NCI-H526 treated with DMSO at 0.1 percent for 48 hours (cell line): Measurements from ENCODE around the gene USP47.
A peak's percentile ranks its signal among the peaks of the same experiment; 100 is the strongest.
"Not testable (repeated sequence)": the region's sequence is repeated elsewhere in the genome, so short reads cannot be mapped to it uniquely, and the experiment has no call there.

Experiments used
- DNase-seq: peaks from one replicate; lab custom pipeline; 2025; lab: John Stamatoyannopoulos, UW

Gene USP47

DNA sequence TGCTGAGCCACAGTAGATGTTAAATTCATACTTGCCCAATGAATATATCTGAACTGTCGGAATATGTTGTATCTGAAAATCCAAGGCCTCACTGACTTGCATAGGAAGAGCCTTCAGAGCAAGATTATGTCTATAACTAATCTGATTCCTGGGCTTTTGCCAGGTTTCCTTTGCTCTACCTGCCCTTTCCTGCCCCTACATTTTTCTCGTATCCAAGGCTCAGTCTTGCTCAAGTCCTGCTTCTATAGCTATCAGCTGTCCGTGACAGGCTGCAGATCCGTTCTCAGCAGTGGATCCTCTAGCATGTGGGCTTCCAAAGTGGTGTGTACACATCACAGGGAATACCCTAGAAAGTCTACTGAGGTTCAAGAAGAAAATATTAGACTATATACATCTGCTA lies 18.8 kb upstream of the USP47 start:
- DNase-seq, result no peak

DNA sequence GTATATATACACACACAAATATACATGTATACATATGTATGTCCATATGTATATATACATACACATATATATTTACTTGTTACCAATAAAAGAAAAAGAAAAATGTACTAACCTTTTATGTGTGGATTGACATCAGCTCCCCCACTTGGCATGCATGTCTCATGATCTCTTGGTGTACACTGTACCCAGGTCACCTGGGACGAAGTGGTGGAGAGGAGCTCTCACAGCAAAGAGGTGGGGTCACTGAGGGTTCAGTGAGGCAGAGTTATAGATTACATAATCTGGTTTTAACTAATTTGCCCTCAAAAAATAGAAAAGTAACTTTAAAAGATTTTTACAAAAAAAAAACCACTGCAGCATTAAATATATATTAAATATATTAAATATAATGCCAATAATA lies 15.5 kb upstream of the USP47 start:
- no peak for DNase-seq

DNA sequence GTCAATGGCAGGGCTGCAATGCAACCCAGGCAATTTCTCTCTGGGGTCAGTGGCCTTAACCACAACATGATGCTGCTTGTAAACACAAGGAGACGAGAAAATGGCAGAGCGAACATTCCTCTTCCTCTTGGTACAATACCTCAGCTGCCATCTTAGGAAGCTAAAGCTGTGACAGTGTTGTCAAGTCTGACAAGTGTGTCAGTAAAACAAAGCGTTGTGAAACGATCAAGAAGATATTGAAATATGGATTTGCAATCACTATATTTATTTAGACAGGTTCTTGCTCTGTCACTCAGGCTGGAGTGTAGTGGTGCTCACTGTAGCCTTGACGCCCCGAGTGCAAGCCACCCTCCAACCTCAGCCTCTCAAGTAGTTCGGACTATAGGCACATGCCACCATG lies 14.5 kb upstream of the USP47 start:
- DNase-seq, result no peak

DNA sequence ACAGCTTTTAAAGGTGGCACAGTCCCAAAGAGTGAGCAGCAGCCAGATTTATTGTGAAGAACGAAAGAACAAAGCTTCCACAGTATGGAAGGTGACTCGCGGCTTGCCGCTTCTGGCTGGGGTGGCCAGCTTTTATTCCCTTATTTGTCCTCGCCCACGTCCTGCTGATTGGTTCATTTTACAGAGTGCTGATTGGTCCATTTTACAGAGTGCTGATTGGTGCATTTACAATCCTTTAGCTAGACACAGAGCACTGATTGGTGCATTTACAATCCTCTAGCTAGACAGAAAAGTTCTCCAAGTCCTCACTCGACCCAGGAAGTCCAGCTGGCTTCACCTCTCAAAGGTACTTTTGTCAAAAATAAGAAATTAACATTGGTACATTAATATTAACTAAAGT lies 10.4 kb upstream of the USP47 start:
- DNase-seq, result not testable (repeated sequence)

DNA sequence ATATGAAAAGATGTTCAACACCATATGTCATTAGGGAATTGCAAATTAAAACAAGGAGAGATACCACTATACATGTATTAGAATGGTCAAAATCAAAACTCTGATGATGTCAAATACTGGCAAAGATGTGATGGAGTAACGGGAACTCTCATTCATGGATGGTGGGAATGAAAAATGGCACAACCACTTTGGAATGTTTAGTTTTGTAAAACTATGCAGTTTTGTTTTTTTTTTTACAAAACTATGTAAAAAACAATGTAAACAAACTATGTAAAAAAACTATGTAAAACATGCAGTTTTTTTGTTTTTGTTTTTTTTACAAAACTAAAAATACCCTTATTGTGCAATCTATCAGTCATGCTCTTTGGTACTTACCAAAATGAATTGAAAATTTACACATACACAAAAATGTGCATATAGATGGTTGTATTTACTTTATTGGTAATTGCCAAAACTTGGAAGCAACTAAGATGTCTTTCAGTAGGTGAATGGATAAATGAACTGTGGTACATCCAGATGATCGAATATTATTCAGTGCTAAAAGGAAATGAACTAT lies 5.0 kb upstream of the USP47 start:
- no peak for DNase-seq

DNA sequence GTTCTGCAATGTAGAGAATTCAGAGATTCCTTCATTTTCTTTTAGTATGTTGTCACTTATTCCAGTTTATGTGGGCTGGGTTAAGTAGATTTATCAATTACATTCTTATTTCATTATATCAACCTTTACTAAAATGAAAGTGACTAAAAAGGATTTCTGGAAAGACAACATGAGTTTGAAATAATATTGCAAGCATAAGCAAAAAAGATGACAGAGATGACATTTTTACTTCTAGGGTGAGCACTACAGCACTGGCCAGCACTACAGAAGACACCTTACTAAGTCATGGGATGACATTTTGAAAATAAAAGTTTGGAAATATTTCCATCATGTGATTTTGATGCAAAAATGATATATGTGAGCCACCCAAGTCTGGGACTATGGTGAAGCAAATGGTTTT lies 2.1 kb upstream of the USP47 start:
- no peak for DNase-seq

DNA sequence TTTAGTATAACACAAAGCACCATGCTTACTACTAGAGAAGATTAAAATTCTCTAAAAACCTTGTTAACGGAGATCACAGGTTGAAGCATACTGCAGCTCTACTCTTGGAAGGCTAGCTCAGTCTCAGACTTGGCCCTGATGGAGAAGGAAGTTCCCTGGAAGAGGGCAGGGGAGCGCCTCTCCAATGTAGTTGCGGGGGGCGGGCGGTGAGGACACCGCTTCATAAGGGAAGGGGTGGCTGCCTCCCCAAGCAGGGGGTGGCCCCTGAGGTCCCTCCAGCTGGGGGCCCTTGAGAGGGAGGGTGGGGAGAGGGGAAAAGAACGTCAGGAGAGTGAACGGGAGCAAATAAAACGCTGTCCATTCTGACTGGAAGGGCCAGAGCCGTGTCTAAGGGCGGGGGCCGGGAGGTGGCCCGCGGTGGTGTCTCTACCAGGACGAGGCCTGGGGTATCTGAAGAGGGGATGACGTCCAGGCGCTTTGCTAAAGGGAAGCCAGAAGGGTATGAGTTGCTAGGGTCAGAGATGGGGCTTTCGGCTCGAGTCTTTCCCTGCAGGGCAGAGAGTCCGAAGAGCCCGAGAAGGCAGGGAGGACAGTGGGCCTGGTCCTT lies 553 bp upstream of the USP47 start:
- peak; percentile 74 for DNase-seq

DNA sequence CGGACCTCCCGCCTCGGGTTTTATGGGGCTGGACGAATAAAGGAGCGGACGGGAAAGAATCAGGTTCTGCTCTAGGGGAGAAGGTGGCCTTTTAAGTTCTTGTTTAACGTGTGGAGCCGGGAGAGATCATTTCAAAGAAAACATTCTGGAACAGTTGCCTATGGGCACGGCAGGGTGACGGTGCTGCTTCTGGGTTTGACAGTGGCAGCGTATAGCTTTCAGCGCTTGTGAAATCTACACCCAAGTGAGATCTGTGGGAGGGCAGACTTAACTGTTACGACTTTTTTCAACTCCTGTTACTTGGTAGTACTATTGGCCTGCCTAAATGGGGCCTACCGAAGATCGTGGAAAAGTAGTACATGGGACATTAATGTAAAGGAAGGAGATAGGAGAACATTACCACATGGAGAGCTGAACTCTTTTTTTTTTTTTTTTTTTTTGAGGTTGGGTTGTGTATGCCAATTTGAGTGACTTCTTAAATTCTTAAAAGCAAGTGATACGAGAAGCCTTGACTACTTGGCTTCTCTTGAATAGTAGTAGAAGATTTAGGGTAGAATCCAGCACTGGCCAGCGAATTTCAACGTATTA lies 743 bp downstream of the USP47 start:
- peak; percentile 71 for DNase-seq

DNA sequence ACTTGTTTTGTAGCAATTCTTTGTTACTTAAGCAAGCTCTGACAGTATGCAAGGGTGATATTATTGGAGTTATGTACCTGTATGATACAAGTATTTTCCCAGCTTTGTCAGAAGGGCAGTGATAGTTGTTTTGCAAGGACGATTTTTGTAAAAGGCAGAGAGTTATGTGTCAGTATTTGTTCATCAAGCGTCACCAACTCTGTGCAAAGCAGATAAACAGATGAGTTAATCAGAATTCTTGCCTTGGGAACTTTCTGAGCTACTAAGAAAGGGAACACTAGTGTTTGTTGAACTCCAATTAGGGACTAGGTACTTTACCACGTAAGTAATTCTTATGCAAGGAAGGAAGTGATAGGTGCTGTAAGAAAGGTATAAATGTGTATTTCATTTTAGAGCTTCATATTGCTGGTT lies 1.4 kb downstream of the USP47 start:
- DNase-seq, result peak; percentile 48

DNA sequence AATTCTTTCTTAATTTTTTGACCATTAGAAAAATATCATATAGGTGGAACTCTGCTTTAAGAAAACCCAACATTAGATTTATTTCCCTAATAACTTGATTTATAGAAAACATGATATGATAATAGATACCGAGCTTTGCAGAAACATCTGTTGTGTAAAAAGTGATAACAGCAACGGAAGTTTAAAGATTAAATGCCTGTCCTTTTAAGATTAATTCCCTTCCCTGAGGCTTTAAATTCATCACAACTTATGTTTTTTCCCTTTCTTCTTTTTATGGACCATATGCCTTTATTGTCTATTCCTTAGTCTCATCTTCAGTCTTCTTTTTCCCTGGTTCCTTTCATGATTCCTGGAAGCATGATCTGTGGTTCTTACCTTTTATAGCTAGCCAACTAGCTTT lies 1.9 kb downstream of the USP47 start:
- no peak for DNase-seq

DNA sequence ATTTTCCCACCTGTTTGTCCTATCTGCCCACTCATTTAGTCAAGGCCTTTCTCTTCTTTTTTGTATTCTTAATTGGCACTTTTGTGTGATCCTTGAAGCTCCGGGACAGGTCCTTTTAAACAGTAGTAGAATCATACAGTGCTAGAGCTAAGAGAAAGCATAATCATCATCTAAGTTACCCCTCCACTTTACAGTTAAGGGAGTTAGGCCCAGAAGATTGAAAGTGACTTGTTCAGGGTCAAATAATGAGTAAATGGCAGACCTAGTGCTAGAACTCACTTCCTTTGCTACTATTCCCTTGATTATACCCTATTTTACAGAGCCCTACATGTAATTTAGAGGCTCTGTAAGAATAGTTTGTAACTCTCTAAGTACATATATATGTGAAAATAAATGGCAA lies 2.5 kb downstream of the USP47 start:
- DNase-seq, result no peak

DNA sequence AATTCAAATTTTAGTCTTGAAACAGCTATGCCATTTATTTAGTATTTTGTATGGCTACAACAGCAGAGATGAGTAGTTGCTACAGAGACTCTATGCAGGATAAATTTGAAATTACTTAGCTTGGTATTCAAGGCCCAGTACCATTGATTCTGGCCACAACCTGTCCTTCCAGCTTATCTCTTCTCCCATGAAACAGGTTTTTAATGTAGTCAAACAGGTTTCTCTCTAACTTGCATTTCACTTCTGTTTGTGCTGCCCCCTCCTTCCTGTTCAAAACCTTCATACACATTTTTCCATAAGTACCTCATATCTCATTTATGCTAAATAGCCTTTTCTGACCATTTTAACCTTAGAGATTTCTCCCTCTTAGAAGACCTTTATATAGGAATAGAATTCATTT lies 3.3 kb downstream of the USP47 start:
- DNase-seq, result peak; percentile 93

DNA sequence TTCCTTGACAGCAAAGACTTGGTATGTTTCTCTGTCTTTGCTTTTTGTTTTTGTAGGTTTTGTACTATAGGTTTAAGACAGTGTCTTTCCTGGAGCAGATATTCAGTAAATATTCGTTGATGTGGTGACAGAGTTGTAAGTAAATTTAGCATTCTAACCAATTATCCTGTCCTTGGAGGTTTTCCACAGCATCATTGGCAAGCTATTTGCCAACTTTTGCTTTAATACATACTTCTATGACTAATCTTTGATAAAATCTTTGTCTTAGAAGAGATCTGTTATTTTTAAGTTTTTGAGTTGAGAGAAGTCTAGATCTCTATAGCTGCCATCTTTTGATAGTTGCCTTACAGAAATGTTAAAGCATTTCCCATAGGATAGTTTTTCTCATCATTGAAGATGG lies 3.8 kb downstream of the USP47 start:
- no peak for DNase-seq

DNA sequence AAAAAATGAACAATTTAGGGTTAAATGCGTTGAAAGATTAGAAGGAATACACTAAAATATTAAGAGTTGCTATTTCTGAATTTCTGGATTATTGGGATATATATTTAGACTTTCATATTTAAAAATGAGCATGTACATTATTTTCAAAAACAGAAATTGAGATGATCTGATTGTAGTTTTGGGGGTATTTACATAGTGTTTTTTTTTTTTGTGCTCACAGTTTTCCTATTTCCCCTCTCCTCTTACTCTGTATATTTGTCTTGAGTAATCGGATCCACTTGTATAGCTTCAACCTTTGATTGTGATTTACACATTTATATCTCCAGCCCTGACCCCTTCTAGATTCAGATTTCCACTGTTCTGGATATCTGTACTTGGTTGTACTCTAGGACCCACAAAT lies 5.3 kb downstream of the USP47 start:
- no peak for DNase-seq

DNA sequence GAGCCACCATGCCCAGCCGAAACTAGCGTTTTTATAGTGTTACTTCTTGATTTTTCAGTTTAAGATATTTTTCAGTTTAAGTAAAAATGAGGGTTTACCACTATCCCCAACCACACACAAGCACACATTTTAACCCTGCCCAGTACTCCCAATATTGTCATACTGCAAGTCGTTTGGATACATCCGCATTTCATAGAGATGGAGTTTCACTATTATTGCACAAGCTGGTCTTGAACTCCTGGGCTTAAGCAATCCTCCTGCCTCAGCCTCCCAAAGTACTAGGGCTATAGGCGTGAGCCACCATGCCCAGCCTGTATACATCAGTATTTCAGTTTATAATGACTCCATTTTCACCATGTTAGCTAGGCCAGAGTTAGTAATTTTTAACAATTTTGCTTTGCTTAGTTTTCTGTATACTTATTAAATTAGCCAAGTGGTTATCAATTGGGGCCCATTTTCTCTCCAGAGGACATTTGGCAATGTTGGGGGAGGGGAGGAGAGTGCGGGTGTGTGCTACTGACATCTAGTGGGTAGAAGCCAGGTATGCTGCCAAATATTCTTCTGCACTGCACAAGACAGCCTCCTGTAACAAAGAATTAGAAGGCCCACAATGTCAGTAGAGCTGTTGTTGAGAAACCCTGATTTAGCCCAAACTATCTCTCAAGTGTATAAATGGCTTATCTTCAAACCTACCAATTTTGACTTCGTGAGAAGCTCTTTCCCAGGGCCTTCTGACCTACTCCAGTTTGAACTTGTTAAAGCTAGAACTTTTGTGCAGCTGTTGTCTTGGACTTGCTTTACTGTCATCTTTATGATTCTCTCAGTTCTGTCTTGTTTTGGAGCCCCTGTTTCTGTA lies 7.3 kb downstream of the USP47 start:
- peak; percentile 55 for DNase-seq

DNA sequence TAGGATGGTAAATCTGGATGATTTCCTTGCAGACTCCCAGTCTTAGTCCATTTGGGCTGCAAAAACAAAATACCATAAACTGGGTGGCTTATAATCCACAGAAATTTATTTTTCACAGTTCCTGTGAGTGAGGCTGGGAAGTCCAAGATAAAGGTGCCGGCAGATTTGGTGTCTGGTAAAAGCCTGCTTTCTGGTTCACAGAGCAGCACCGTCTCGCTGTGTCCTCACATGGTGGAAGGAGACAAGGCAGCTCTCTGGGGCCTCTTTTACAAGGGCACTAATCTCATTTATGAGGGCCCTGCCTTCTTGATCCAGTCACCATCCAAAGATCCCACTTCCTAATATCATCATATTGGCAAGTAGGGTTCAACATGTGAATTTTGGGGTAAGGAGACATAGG lies 8.9 kb downstream of the USP47 start:
- no peak for DNase-seq

DNA sequence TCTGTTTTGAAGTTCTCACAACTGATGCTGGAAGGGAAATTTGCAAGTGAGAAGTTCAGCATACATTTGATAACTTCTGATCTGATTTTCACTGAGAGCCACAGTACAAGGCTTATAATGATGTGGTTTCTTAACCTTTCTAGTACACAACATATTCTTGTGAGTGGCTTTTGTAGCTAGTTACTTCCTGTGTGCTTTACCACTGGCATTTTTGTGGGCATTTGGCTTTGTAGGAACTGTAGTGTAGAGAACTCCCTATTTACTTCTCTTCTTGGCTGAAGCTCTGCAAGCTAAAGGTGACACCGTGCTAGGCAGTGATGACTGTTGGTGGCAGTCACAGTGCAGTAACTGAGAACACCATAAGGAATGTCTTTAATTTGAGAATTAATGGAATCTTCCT lies 14.9 kb downstream of the USP47 start:
- no peak for DNase-seq

DNA sequence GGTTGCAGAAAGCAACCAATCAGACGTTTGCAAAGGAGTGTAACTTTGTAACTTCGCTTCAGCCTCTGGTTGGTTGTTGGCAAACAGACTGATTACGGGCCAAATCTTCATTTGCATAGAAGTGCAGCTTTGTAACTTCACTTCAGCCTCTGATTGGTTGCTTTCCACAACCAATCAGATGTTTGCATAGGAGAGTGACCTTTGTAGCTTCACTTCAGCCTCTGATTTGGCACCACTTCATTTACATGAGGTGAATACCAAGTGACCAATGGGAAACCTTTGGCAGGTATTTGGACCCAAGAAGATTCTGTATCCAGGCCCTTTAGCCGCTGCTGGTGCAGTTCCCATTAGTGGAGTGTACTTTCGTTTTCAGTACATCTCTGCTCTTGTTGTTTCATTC lies 16.0 kb downstream of the USP47 start:
- no peak for DNase-seq

DNA sequence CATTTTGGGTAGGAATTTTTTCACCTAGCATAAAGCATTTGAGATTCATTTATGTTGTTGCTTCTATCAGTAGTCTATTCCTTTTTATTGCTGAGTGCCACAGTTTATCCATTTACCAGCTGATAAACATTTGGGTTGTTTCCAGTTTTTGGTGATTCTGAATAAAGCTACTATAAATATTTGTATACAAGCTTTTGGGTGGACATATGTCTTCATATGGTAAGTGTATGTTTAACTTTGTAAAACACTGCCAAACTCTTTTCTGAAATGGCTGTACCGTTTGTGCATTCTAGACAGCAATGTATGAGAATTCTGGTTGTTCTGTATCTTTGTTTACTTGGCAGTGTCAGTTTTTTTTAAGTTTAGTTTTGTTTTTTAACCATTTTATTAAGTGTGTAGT lies 16.9 kb downstream of the USP47 start:
- DNase-seq, result no peak

DNA sequence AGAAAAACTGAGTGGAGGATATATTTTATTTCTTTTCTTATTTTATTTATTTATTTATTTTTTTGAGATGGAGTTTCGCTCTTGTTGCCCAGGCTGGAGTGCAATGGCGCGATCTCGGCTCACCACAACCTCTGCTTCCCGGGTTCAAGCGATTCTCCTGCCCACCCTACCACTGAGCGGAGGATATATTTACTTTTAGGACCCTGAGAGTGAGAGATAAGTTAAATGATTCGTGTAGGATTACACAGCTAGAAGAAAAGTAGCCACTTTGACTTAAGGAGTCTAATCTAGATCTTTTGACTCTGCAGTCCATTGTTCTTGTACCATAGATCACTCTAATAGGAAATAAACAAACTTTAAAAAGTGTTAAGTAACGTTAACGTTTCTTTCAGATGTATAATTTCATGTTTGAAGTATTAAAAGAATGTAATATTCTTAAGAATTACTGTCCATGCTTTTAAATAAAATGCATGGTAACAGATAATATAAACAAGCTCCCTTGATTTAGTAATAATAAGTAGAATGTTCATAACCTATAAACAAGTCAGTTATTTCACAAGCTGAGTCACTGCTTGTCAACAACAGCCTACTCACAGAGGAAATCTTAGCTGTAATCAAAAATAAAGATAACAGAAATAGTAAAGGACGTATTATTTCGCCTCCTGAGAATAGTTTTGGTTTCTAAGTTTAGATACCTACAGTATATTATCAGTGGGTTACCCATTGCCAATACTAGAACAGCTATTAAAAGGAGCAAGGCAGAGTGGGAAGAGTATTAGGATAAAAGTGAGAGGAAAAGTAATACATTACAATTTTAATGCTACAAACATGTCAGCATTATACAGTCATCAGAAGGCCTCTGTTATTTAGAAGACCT lies 18.6 kb downstream of the USP47 start:
- DNase-seq, result no peak

DNA sequence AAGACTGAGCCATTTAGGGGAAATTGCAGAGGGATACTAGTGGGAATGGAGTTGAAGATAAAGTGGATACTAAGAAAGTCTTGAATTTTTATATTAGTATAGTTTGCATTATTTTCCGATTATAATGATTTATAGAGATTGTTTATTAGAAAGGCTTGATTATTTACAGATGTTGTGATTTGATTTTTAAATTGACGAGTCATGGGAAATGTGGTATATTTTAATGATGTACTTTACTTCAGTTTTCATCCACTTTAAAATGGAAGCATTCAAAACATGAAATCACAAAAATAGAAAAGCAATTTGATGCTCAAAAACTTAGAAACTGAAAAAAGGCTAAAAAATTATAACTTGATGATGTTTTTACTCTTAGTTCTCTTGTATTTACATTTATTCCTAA lies 21.2 kb downstream of the USP47 start:
- DNase-seq, result no peak

DNA sequence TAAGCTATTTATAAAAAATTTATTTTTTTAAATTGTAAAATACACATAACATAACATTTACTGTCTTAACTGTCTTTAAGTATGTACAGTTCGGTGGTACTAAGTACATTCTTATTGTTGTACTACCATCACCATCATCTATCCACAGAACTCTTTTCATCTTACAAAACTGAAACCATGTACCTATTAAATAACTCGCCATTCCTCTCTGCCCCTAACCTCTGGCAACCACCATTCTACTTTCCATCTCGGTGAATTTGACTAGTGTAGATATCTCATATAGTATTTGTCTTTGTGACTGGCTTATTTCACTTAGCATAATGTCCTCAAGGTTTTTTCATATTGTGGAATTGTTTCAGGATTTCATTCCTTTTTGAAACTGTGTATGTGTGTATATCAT lies 22.6 kb downstream of the USP47 start:
- DNase-seq, result no peak
